Gastrocnemius medialis (tissue), 4 donors: ENCODE data around the gene PHF2. TPM values are rescaled to one million over a fixed set of nuclear protein-coding genes. Genes with fewer than 3 reads are reported as not detected.

ENCODE experiments used
- ATAC-seq, 2 donors: fragments of 150-250 bp; one replicate each; pipeline ENCODE4 v1.9.1; 2016
- DNase-seq, 2 donors: peaks; one replicate each; pipeline ENCODE4 v3.0.0-alpha.2; 2019
- H3K27ac ChIP-seq, 4 donors: fragments of 200-600 bp; sonication (generic); 1 replicate in 1 of 4; 2 replicates in 3 of 4; pipeline ENCODE4 v1.5.1; 2016 to 2018; ENCODE audit warnings: mild to moderate bottlenecking in 2 of 4, moderate library complexity in 1 of 4
- H3K27me3 ChIP-seq, 3 donors: fragments of 200-600 bp; sonication (generic) in 2 of 3; 1 replicate in 1 of 3; 2 replicates in 2 of 3; pipeline versions ENCODE4 v1.5.1 to v1.6.0; 2016 to 2019; ENCODE audit warnings: mild to moderate bottlenecking in 1 of 3, moderate library complexity in 1 of 3
- H3K36me3 ChIP-seq, 2 donors: fragments of 200-600 bp; sonication (generic) in 1 of 2; one replicate each; pipeline ENCODE4 v1.5.1; 2017 to 2018
- H3K4me1 ChIP-seq, 2 donors: fragments of 200-600 bp; sonication (generic) in 1 of 2; one replicate each; pipeline ENCODE4 v1.5.1; 2016 to 2017; ENCODE audit warnings: mild to moderate bottlenecking in 2 of 2
- H3K4me3 ChIP-seq, 4 donors: fragments of 200-600 bp; sonication (generic) in 3 of 4; 1 replicate in 1 of 4; 2 replicates in 3 of 4; pipeline ENCODE4 v1.5.1; 2016 to 2019; ENCODE audit warnings: mild to moderate bottlenecking in 2 of 4
- H3K9me3 ChIP-seq, 3 donors: fragments of 200-600 bp; sonication (generic) in 2 of 3; 1 replicate in 1 of 3; 2 replicates in 2 of 3; pipeline ENCODE4 v1.5.1; 2016 to 2019
- CTCF ChIP-seq, 5 experiments: fragments of 450-650 bp in 3 of 5; fragments of 200-600 bp in 2 of 5; sonication (generic) in 2 of 5; IDR thresholded peaks in 4 of 5; conservative IDR thresholded peaks in 1 of 5; 1 replicate in 4 of 5; 2 replicates in 1 of 5; pipeline ENCODE4 v1.5.1; 2016 to 2019; ENCODE audit warnings: antibody characterized with exemption in 5 of 5, mild to moderate bottlenecking in 3 of 5, moderate library complexity in 3 of 5
- POLR2A ChIP-seq, 2 donors: fragments of 450-650 bp; IDR thresholded peaks; one replicate each; pipeline ENCODE4 v1.6.1; 2017; ENCODE audit warnings: antibody characterized with exemption in 2 of 2, mild to moderate bottlenecking in 2 of 2, moderate library complexity in 2 of 2
- in situ Hi-C, 4 donors: fragments of 200-750 bp; cut with MboI; loops; one replicate each; pipeline versions ENCODE4 v1.15.0 to v1.8.0; 2017; ENCODE audit warnings: low sequenced_read_pairs in 4 of 4
- intact Hi-C: fragments of 100-400 bp; cut with DNase I; formaldehyde crosslinking; loops from one replicate; pipeline ENCODE4 v1.15.1; 2023; ENCODE audit warnings: low total_unique reads
- total RNA-seq, 4 donors: library from RNA; depleted of rRNA; stranded (reverse); fragments of >200 nt; gene quantifications; one replicate each; pipeline versions ENCODE4 v1.1.0 to v1.2.3, GENCODE V29; 2016

The PHF2 gene
- total RNA-seq, 4 donors from 2014 or later = 18.8 to 24.3 (median 21.9) TPM

- ATAC-seq (no peak), DNase-seq (no peak)
- H3K4me3 ChIP-seq = no peak overlapping the region
- H3K27ac ChIP-seq = peak overlapping the region in 3 of 4 donors; percentile 4 to 58 (median 12)
- intact Hi-C loops = loop anchor here (2.0 kb wide), 1 partner anchor 83 kb away; the partner anchor contains the start of gene FAM120AOS
- no peaks in the 10 kb centered on the region for H3K27me3 ChIP-seq
- in situ Hi-C loops = no loop called here
- H3K4me1 ChIP-seq = peaks cover 30 to 32% of the 10 kb centered on the region in 2 donors
- no peak for TF ChIP-seq CTCF (IDR thresholded peaks at IDR 0.05 in 4 of 5, conservative IDR thresholded peaks at IDR 0.05 in 1 of 5)
- no peak for TF ChIP-seq POLR2A (IDR thresholded peaks at IDR 0.05)
- peaks cover 0 to 17% of the 10 kb centered on the region in 2 donors for H3K36me3 ChIP-seq
- no peaks in the 10 kb centered on the region for H3K9me3 ChIP-seq
Observed at GRCh38 chr9:93536167-93536566, 40.2 kb upstream of the PHF2 start.

GRCh38 chr9:93536874-93537273 is 39.5 kb upstream of the PHF2 start:
- intact Hi-C loops (loop anchor here (2.0 kb wide), 1 partner anchor 84 kb away; the partner anchor contains the start of gene FAM120AOS), in situ Hi-C loops (no loop called here)
- H3K36me3 ChIP-seq = peaks cover 0 to 17% of the 10 kb centered on the region in 2 donors

GRCh38 chr9:93540305-93540704 is 36.1 kb upstream of the PHF2 start:
- H3K36me3 ChIP-seq = peaks cover 0 to 13% of the 10 kb centered on the region in 2 donors
- no peak for TF ChIP-seq POLR2A (IDR thresholded peaks at IDR 0.05)
- no peak for TF ChIP-seq CTCF (IDR thresholded peaks at IDR 0.05 in 4 of 5, conservative IDR thresholded peaks at IDR 0.05 in 1 of 5)
- in situ Hi-C loops = no loop called here
- peak overlapping the region in 2 of 4 donors; percentile 65 to 68 for H3K27ac ChIP-seq
- H3K4me1 ChIP-seq = peaks cover 40 to 41% of the 10 kb centered on the region in 2 donors
- H3K9me3 ChIP-seq = no peaks in the 10 kb centered on the region
- DNase-seq (peak in 1 of 2 donors; percentile 23), ATAC-seq (peak in 1 of 2 donors; percentile 40)
- no peaks in the 10 kb centered on the region for H3K27me3 ChIP-seq
- intact Hi-C loops = no loop called here
- no peak overlapping the region for H3K4me3 ChIP-seq

More at GRCh38 chr9:93536874-93537273, 39.5 kb upstream of the PHF2 start:
- Histone ChIP-seq H3K9me3 (no peaks in the 10 kb centered on the region), H3K27ac (peak overlapping the region in 3 of 4 donors; percentile 4 to 58 (median 12)), H3K4me3 (no peak overlapping the region), H3K27me3 (no peaks in the 10 kb centered on the region), H3K4me1 (peaks cover 33% of the 10 kb centered on the region in 2 donors)
- TF ChIP-seq CTCF (IDR thresholded peaks at IDR 0.05 in 4 of 5, conservative IDR thresholded peaks at IDR 0.05 in 1 of 5) (peak in 1 of 5 experiments; percentile 21), POLR2A (IDR thresholded peaks at IDR 0.05) (no peak)
- DNase-seq (peak in 1 of 2 donors; percentile 37), ATAC-seq (peak in 1 of 2 donors; percentile 74)

GRCh38 chr9:93541005-93541404 is 35.4 kb upstream of the PHF2 start:
- Histone ChIP-seq H3K36me3 (peaks cover 0 to 13% of the 10 kb centered on the region in 2 donors), H3K27me3 (no peaks in the 10 kb centered on the region), H3K4me1 (peaks cover 36% of the 10 kb centered on the region in 2 donors), H3K27ac (peak overlapping the region in 3 of 4 donors; percentile 56 to 68 (median 65)), H3K4me3 (no peak overlapping the region), H3K9me3 (no peaks in the 10 kb centered on the region)
- DNase-seq = no peak
- peak in 1 of 2 donors; percentile 51 for ATAC-seq
- intact Hi-C loops = no loop called here
- in situ Hi-C loops = no loop called here
- no peak for TF ChIP-seq CTCF (IDR thresholded peaks at IDR 0.05 in 4 of 5, conservative IDR thresholded peaks at IDR 0.05 in 1 of 5)
- no peak for TF ChIP-seq POLR2A (IDR thresholded peaks at IDR 0.05)
